CD4-positive, alpha-beta T cell (primary cell): ENCODE measurements around the gene KIAA1671. TPM values are rescaled to one million over a fixed set of nuclear protein-coding genes. Genes with fewer than 3 reads are reported as not detected.

ENCODE experiments used
- ATAC-seq: fragments of 200-7000 bp; cut with Tn5 transposase; one replicate; pipeline ENCODE4 v1.10.0; 2022; ENCODE audit warnings: mild to moderate bottlenecking; ENCODE audit not compliant: poor library complexity
- CTCF ChIA-PET: fragments of 350-600 bp; sonication (Branson Sonifier 250); formaldehyde crosslinking; loops from one replicate; lab custom pipeline; 2021; ENCODE audit warnings: antibody characterized with exemption, inconsistent platforms; lab: Charles Lee
- POLR2A ChIA-PET: fragments of 350-600 bp; sonication (Branson Sonifier 250); formaldehyde crosslinking; loops from one replicate; lab custom pipeline; 2021; ENCODE audit warnings: antibody characterized with exemption, inconsistent platforms; lab: Charles Lee
- DNase-seq, 14 experiments: peaks; one replicate each; pipeline ENCODE4 v3.0.0-alpha.2; 2013 to 2020; ENCODE audit warnings: mixed read lengths in 2 of 14
- H3K27ac ChIP-seq, 2 donors: one replicate each; pipeline versions ENCODE4 v1.5.1 to v1.7.0; 2013; ENCODE audit warnings: low read length in 2 of 2, low read depth in 1 of 2, mild to moderate bottlenecking in 1 of 2
- H3K27me3 ChIP-seq, 2 experiments: 1 replicate in 1 of 2; 2 replicates in 1 of 2; pipeline versions ENCODE4 v1.6.1 to v1.7.0; 2013; ENCODE audit warnings: low read length in 2 of 2, control low read depth in 1 of 2, mild to moderate bottlenecking in 1 of 2, moderate library complexity in 1 of 2; ENCODE audit not compliant: insufficient read depth in 2 of 2, control insufficient read depth in 1 of 2
- H3K36me3 ChIP-seq: one replicate; pipeline ENCODE4 v1.6.1; 2013; ENCODE audit warnings: low read length, control low read depth; ENCODE audit not compliant: insufficient read depth
- H3K4me1 ChIP-seq: one replicate; pipeline ENCODE4 v1.6.1; 2013; ENCODE audit warnings: low read length, control low read depth; ENCODE audit not compliant: insufficient read depth
- H3K4me3 ChIP-seq: one replicate; pipeline ENCODE4 v1.5.1; 2013; ENCODE audit warnings: mild to moderate bottlenecking, low read length, moderate library complexity
- H3K9me3 ChIP-seq, 2 experiments: 1 replicate in 1 of 2; 2 replicates in 1 of 2; pipeline versions ENCODE4 v1.6.1 to v1.7.0; 2013; ENCODE audit warnings: low read length in 2 of 2, mild to moderate bottlenecking in 2 of 2, control low read depth in 1 of 2, moderate library complexity in 1 of 2; ENCODE audit not compliant: control insufficient read depth in 1 of 2, insufficient read depth in 1 of 2
- H3K27ac Mint-ChIP-seq: one replicate; pipeline ENCODE4 v1.8.0; 2020; ENCODE audit warnings: mixed read lengths
- H3K27me3 Mint-ChIP-seq: one replicate; pipeline ENCODE4 v1.8.0; 2021; ENCODE audit warnings: mixed read lengths
- H3K36me3 Mint-ChIP-seq: one replicate; pipeline ENCODE4 v1.8.0; 2021; ENCODE audit warnings: low read depth, mixed read lengths
- H3K4me1 Mint-ChIP-seq: one replicate; pipeline ENCODE4 v1.8.0; 2021; ENCODE audit warnings: low read depth, mixed read lengths
- H3K4me3 Mint-ChIP-seq: one replicate; pipeline ENCODE4 v1.8.0; 2020; ENCODE audit warnings: mild to moderate bottlenecking, mixed read lengths
- H3K9me3 Mint-ChIP-seq: one replicate; pipeline ENCODE4 v1.8.0; 2020; ENCODE audit warnings: mixed read lengths
- intact Hi-C, 2 experiments: fragments of 100-400 bp; cut with DNase I in 1 of 2; cut with micrococcal nuclease in 1 of 2; formaldehyde crosslinking; loops; one replicate each; pipeline versions ENCODE4 v1.15.1 to v1.9.0; 2023 to 2025; cut with DNase I, micrococcal nuclease
- total RNA-seq, 174 experiments: library from RNA in 2 of 174; stranded (reverse) in 2 of 174; gene quantifications; one replicate each; pipeline ENCODE4 v1.2.3 and lab custom pipeline; 2021 to 2026
- TF ChIP-seq, protein P1 (sequence below): fragments of 200-600 bp; IDR thresholded peaks from one replicate; pipeline ENCODE4 v1.8.0; 2022; ENCODE audit warnings: antibody characterized with exemption, mild to moderate bottlenecking

The KIAA1671 gene
- total RNA-seq, 2 experiments from 2014 or later: 2.6 to 2.9 TPM

DNA sequence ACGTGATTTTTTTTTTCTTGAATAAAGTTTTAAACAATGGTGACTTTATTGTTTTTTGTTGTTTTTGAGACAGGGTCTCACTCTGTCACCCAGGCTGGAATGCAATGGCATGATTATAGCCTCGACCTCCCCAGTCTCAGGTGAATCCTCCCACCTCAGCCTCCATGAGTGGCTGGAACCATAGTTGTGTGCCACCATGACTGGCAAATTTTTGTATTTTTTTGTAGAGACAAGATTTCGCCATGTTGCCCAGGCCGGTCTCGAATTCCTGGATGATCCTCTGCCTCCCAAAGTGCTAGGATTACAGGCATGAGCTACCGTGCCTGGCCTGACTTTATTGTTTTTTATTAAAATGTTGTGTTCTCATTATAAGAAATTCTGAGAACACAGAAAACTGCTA lies 235.0 kb downstream of the KIAA1671 start:
- no peaks in the 10 kb centered on the region for H3K4me1 Mint-ChIP-seq
- H3K4me3 ChIP-seq: no peak overlapping the region
- no peaks in the 10 kb centered on the region for H3K27me3 Mint-ChIP-seq
- TF ChIP-seq, protein P1, sequence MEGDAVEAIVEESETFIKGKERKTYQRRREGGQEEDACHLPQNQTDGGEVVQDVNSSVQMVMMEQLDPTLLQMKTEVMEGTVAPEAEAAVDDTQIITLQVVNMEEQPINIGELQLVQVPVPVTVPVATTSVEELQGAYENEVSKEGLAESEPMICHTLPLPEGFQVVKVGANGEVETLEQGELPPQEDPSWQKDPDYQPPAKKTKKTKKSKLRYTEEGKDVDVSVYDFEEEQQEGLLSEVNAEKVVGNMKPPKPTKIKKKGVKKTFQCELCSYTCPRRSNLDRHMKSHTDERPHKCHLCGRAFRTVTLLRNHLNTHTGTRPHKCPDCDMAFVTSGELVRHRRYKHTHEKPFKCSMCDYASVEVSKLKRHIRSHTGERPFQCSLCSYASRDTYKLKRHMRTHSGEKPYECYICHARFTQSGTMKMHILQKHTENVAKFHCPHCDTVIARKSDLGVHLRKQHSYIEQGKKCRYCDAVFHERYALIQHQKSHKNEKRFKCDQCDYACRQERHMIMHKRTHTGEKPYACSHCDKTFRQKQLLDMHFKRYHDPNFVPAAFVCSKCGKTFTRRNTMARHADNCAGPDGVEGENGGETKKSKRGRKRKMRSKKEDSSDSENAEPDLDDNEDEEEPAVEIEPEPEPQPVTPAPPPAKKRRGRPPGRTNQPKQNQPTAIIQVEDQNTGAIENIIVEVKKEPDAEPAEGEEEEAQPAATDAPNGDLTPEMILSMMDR: no peak
- H3K27ac ChIP-seq: no peak overlapping the region
- H3K27me3 ChIP-seq: no peaks in the 10 kb centered on the region
- ATAC-seq (no peak), DNase-seq (no peak)
- no peaks in the 10 kb centered on the region for H3K4me1 ChIP-seq
- no peaks in the 10 kb centered on the region for H3K9me3 Mint-ChIP-seq
- POLR2A ChIA-PET: no interaction called here
- no peaks in the 10 kb centered on the region for H3K9me3 ChIP-seq
- H3K36me3 Mint-ChIP-seq: peaks cover 58% of the 10 kb centered on the region
- H3K27ac Mint-ChIP-seq: no peak overlapping the region
- CTCF ChIA-PET: no interaction called here
- no peak overlapping the region for H3K4me3 Mint-ChIP-seq
- intact Hi-C loops: no loop called here
- H3K36me3 ChIP-seq: no peaks in the 10 kb centered on the region

DNA sequence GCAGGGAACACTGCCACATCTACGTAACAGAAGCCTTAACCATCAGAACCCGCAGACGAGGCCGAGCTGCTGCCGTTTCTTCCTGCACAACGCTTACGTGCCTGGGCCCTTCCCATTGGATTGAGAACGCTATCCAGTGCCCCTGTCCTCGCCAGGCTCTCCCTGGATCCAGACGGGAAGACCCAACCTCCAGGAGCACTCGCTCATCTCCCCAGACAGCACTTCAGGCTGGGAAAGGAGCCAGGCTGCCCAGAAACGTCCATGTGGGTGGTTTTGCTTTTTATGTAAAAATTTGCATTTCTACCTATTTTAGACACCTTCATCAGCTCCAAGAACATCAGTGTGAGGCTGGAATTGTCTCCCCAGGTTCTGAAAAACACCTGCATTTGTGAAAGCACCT lies 239.9 kb downstream of the KIAA1671 start:
- TF ChIP-seq, protein P1: no peak
- Mint-ChIP-seq H3K27me3 (no peaks in the 10 kb centered on the region), H3K4me3 (no peak overlapping the region), H3K27ac (no peak overlapping the region), H3K9me3 (no peaks in the 10 kb centered on the region), H3K4me1 (no peaks in the 10 kb centered on the region), H3K36me3 (peaks cover 65% of the 10 kb centered on the region)
- no peaks in the 10 kb centered on the region for H3K27me3 ChIP-seq
- DNase-seq (no peak), ATAC-seq (no peak)
- H3K4me3 ChIP-seq: no peak overlapping the region
- H3K9me3 ChIP-seq: no peaks in the 10 kb centered on the region
- intact Hi-C loops: no loop called here
- POLR2A ChIA-PET: no interaction called here
- no peak overlapping the region for H3K27ac ChIP-seq
- no peaks in the 10 kb centered on the region for H3K4me1 ChIP-seq
- CTCF ChIA-PET: interaction anchor here (1.2 kb wide), 1 partner anchor 10 kb away, joined by 3 read pairs; no protein-coding TSS in a partner anchor
- no peaks in the 10 kb centered on the region for H3K36me3 ChIP-seq

DNA sequence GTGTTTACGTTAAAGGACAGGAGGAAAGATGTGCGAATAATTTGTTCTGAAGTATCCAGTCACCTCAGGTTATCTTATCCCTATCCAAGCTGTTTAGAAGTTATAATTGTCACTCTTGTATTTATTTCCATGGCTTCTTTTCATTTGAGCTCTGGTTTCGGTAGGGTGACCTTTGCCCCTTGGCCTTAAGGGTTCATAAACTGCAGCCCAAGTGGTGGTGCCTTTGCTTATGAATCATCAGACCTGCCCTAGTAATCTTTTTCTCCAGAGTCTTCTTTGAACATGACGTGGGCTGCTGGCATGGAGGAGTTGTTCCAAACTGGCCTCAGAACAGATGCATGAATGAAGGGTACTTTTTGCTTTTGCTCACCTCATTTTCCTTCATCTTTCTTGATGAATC lies 240.6 kb downstream of the KIAA1671 start:
- ATAC-seq: no peak
- H3K27ac ChIP-seq: no peak overlapping the region
- no peaks in the 10 kb centered on the region for H3K9me3 ChIP-seq
- no peaks in the 10 kb centered on the region for H3K4me1 ChIP-seq
- no peaks in the 10 kb centered on the region for H3K4me1 Mint-ChIP-seq
- no peaks in the 10 kb centered on the region for H3K27me3 Mint-ChIP-seq
- H3K27me3 ChIP-seq: no peaks in the 10 kb centered on the region
- H3K36me3 Mint-ChIP-seq: peaks cover 66% of the 10 kb centered on the region
- no peaks in the 10 kb centered on the region for H3K36me3 ChIP-seq
- no peak for DNase-seq
- CTCF ChIA-PET: interaction anchor here (1.2 kb wide), 1 partner anchor 9 kb away, joined by 3 read pairs; no protein-coding TSS in a partner anchor
- intact Hi-C loops: no loop called here
- H3K27ac Mint-ChIP-seq: no peak overlapping the region
- H3K9me3 Mint-ChIP-seq: no peaks in the 10 kb centered on the region
- POLR2A ChIA-PET: no interaction called here
- H3K4me3 ChIP-seq: no peak overlapping the region
- TF ChIP-seq, protein P1: no peak
- no peak overlapping the region for H3K4me3 Mint-ChIP-seq
